GM12878 (cell line): ENCODE measurements around the gene ADAMTS2. TPM values are rescaled to one million over a fixed set of nuclear protein-coding genes. Genes with fewer than 3 reads are reported as not detected.

Source experiments
- ATAC-seq: fragments of 200-7000 bp; cut with Tn5 transposase; 3 replicates; pipeline ENCODE4 v1.9.1; 2020; ENCODE audit warnings: mild to moderate bottlenecking, moderate library complexity
- BruUV-seq: library from RNA; stranded (reverse); fragments of 400-500 nt; replicated peaks from 2 replicates; lab custom pipeline; 2021; lab: Mats Ljungman, UMichigan
- CTCF ChIA-PET: fragments of 300-600 bp; sonication (Branson Sonifier 250); formaldehyde crosslinking; extraction: SDS; loops from one replicate; lab custom pipeline; 2021; ENCODE audit warnings: inconsistent platforms; lab: Yijun Ruan, JAX
- POLR2A ChIA-PET: fragments of 350-600 bp; formaldehyde crosslinking; extraction: SDS; loops from one replicate; lab custom pipeline; 2021; ENCODE audit warnings: inconsistent platforms; lab: Charles Lee
- RAD21 ChIA-PET: fragments of 300-600 bp; sonication (Branson Sonifier 250); formaldehyde crosslinking; loops from one replicate; lab custom pipeline; 2023; ENCODE audit warnings: antibody characterized with exemption; ENCODE audit not compliant: unreplicated experiment; lab: Charles Lee
- SMC1A ChIA-PET: fragments of 300-600 bp; sonication (Branson Sonifier 250); formaldehyde crosslinking; loops from one replicate; lab custom pipeline; 2023; ENCODE audit not compliant: unreplicated experiment, uncharacterized antibody; lab: Charles Lee
- DNase-seq: peaks from one replicate; pipeline ENCODE4 v3.0.0-alpha.2; 2011; ENCODE audit warnings: low read depth, low spot score
- FAIRE-seq: peaks from 3 replicates; lab custom pipeline; 2011; peaks lifted over from hg19 to GRCh38; lab: Jason Lieb, UNC
- H2AFZ ChIP-seq: 2 replicates; pipeline ENCODE4 v1.6.0; 2011; ENCODE audit warnings: low read depth, low read length, control low read depth; ENCODE audit not compliant: control insufficient read depth
- H3K27ac ChIP-seq: 2 replicates; pipeline ENCODE4 v1.5.1; 2011; ENCODE audit warnings: control low read depth; ENCODE audit not compliant: control insufficient read depth, insufficient read depth
- H3K27me3 ChIP-seq, 2 experiments: replicated peaks in 1 of 2; 2 replicates each; pipeline versions ENCODE4 v1.6.0 to v1.6.1; 2011; ENCODE audit warnings: low read length in 1 of 2; ENCODE audit not compliant: control insufficient read depth in 2 of 2, insufficient read depth in 2 of 2
- H3K36me3 ChIP-seq, 2 experiments: 2 replicates each; pipeline ENCODE4 v1.5.1; 2011; ENCODE audit warnings: low read length in 1 of 2; ENCODE audit not compliant: control insufficient read depth in 2 of 2, insufficient read depth in 2 of 2
- H3K4me1 ChIP-seq: 2 replicates; pipeline ENCODE4 v1.6.1; 2011; ENCODE audit warnings: mild to moderate bottlenecking, low read length, moderate library complexity, mixed read lengths; ENCODE audit not compliant: control insufficient read depth, insufficient read depth
- H3K4me2 ChIP-seq: 2 replicates; pipeline ENCODE4 v1.6.0; 2011; ENCODE audit warnings: control low read depth; ENCODE audit not compliant: control insufficient read depth, insufficient read depth
- H3K4me3 ChIP-seq: fragments of 200-600 bp; sonication (generic); 2 replicates; pipeline ENCODE4 v1.5.1; 2016
- H3K79me2 ChIP-seq: 2 replicates; pipeline ENCODE4 v1.6.0; 2011; ENCODE audit warnings: low read length; ENCODE audit not compliant: control insufficient read depth, insufficient read depth
- H3K9ac ChIP-seq: 2 replicates; pipeline ENCODE4 v1.8.0; 2011; ENCODE audit warnings: low read length, control low read depth, mixed read lengths; ENCODE audit not compliant: control insufficient read depth, insufficient read depth
- H3K9me3 ChIP-seq: replicated peaks from 3 replicates; pipeline ENCODE4 v1.5.1; 2011; ENCODE audit warnings: mild to moderate bottlenecking, low read length; ENCODE audit not compliant: control insufficient read depth, insufficient read depth
- H4K20me1 ChIP-seq: 2 replicates; pipeline ENCODE4 v1.6.0; 2011; ENCODE audit not compliant: control insufficient read depth, insufficient read depth
- BHLHE40 ChIP-seq, 2 experiments: fragments of 450-650 bp in 1 of 2; IDR thresholded peaks; 2 replicates each; pipeline ENCODE4 v1.6.1; 2011 to 2017; ENCODE audit warnings: low read depth in 2 of 2, borderline replicate concordance in 1 of 2, improper control_type of control experiment in 1 of 2, low read length in 1 of 2, mild to moderate bottlenecking in 1 of 2
- CTCF ChIP-seq, 3 experiments: IDR thresholded peaks in 2 of 3; conservative IDR thresholded peaks in 1 of 3; 2 replicates each; pipeline ENCODE4 v1.5.1; 2011; ENCODE audit warnings: low read depth in 3 of 3, low read length in 3 of 3, mild to moderate bottlenecking in 3 of 3, control low read depth in 2 of 3, moderate library complexity in 2 of 3, inconsistent platforms in 1 of 3, mixed read lengths in 1 of 3; ENCODE audit not compliant: control insufficient read depth in 2 of 3, insufficient read depth in 1 of 3; ENCODE audit errors: extremely low read depth in 1 of 3
- SRF ChIP-seq, 2 experiments: IDR thresholded peaks; 2 replicates each; pipeline ENCODE4 v1.6.1; 2011; ENCODE audit warnings: low read depth in 2 of 2, low read length in 2 of 2, mild to moderate bottlenecking in 1 of 2, moderate library complexity in 1 of 2
- ZNF274 ChIP-seq: IDR thresholded peaks from one replicate; pipeline ENCODE4 v1.8.0; 2011; ENCODE audit not compliant: insufficient read length, insufficient read depth
- ZNF622 ChIP-seq: fragments of 450-650 bp; IDR thresholded peaks from 2 replicates; pipeline ENCODE4 v1.6.1; 2017; ENCODE audit warnings: mild to moderate bottlenecking, inconsistent platforms
- ZNF687 ChIP-seq: fragments of 450-650 bp; IDR thresholded peaks from 2 replicates; pipeline ENCODE4 v1.6.1; 2017; ENCODE audit warnings: mild to moderate bottlenecking, moderate library complexity
- WGBS: methylation state at CpG from one replicate; pipeline ENCODE4 v1.1.6; 2016; ENCODE audit warnings: low lambda C conversion rate; ENCODE audit not compliant: insufficient replicate concordance, insufficient coverage; ENCODE audit errors: missing lambda C conversion rate; 5-methylcytosine and 5-hydroxymethylcytosine counted together
- in situ Hi-C: fragments of 300-500 bp; cut with MboI; formaldehyde crosslinking; loops from 9 replicates; pipeline ENCODE4 v1.14.3; 2018; ENCODE audit warnings: mixed read lengths
- intact Hi-C: fragments of 100-400 bp; cut with micrococcal nuclease; formaldehyde crosslinking; loops from one replicate; pipeline ENCODE4 v1.14.2; 2022; ENCODE audit not compliant: unreplicated experiment
- polyA plus RNA-seq, 11 experiments: library from polyadenylated mRNA; depleted of rRNA in 4 of 11; unstranded in 6 of 11; stranded (reverse) in 5 of 11; fragments of >200 nt; fragmentation: Nextera tagmentation in 4 of 11; fragmentation: Illumina TruSeq in 1 of 11; extraction: Ambion mirVana in 4 of 11; extraction: Trizol in 1 of 11; gene quantifications; 1 replicate in 1 of 11; 2 replicates in 10 of 11; pipeline versions ENCODE4 v1.2.1 to v1.2.3, GENCODE V29; 2011 to 2016; ENCODE audit warnings: inconsistent platforms in 2 of 11, missing spikeins in 2 of 11, low read depth in 1 of 11
- total RNA-seq, 4 experiments: library from RNA; depleted of rRNA in 3 of 4; stranded (reverse); fragments of >200 nt in 3 of 4; fragmentation: Illumina TruSeq in 1 of 4; extraction: Trizol in 1 of 4; gene quantifications; 2 replicates each; pipeline versions ENCODE4 v1.2.1 to v1.2.3, GENCODE V29; 2013 to 2021

The ADAMTS2 gene
- total and polyA plus RNA-seq, 10 of the 15 experiments (the other 5 are each of a cell fraction or from before 2014, with no cell fraction given): 0.03 to 0.05 TPM; not detected in 8

- no TSS peak for BruUV-seq
- CTCF ChIA-PET: no interaction called here
These were observed 18.1 kb downstream of the ADAMTS2 start for GRCh38 chr5:179327021-179327735.

More at GRCh38 chr5:179327021-179327735, 18.1 kb downstream of the ADAMTS2 start:
- no peak overlapping the region for H2AFZ ChIP-seq
- H3K79me2 ChIP-seq: no peaks in the 10 kb centered on the region
- no peaks in the 10 kb centered on the region for H3K36me3 ChIP-seq
- no peaks in the 10 kb centered on the region for H3K27me3 ChIP-seq
- in situ Hi-C loops (no loop called here), intact Hi-C loops (no loop called here)
- no peak overlapping the region for H3K27ac ChIP-seq
- H3K4me3 ChIP-seq: no peak overlapping the region
- DNase-seq: no peak
- 41% methylated on average over 15 of the region's 15 CpGs for WGBS
- no peak overlapping the region for H3K9ac ChIP-seq
- H3K9me3 ChIP-seq: no peaks in the 10 kb centered on the region; the same call in 2 of the 3 replicates
- ChIA-PET RAD21 (no interaction called here), POLR2A (no interaction called here), SMC1A (no interaction called here)
- ATAC-seq: no peak
- TF ChIP-seq CTCF (IDR thresholded peaks at IDR 0.05 in 2 of 3, conservative IDR thresholded peaks at IDR 0.05 in 1 of 3; ENCODE audit: control insufficient read depth in 2 of 3, extremely low read depth in 1 of 3, insufficient read depth in 1 of 3, low read depth in 3 of 3, low read length in 3 of 3) (no peak), SRF (IDR thresholded peaks at IDR 0.05; ENCODE audit: low read depth in 2 of 2, low read length in 2 of 2) (no peak), BHLHE40 (IDR thresholded peaks at IDR 0.05; ENCODE audit: borderline replicate concordance in 1 of 2, low read depth in 2 of 2, low read length in 1 of 2) (no peak), ZNF687 (no peak), ZNF622 (no peak), ZNF274 (no peak)
- TF ChIP-seq, all 136 proteins: peak for 0
- H4K20me1 ChIP-seq: no peaks in the 10 kb centered on the region
- no peak for FAIRE-seq
- no peaks in the 10 kb centered on the region for H3K4me1 ChIP-seq
- H3K4me2 ChIP-seq: no peak overlapping the region
